Measurements from ENCODE around the gene SEC14L5.

DNA sequence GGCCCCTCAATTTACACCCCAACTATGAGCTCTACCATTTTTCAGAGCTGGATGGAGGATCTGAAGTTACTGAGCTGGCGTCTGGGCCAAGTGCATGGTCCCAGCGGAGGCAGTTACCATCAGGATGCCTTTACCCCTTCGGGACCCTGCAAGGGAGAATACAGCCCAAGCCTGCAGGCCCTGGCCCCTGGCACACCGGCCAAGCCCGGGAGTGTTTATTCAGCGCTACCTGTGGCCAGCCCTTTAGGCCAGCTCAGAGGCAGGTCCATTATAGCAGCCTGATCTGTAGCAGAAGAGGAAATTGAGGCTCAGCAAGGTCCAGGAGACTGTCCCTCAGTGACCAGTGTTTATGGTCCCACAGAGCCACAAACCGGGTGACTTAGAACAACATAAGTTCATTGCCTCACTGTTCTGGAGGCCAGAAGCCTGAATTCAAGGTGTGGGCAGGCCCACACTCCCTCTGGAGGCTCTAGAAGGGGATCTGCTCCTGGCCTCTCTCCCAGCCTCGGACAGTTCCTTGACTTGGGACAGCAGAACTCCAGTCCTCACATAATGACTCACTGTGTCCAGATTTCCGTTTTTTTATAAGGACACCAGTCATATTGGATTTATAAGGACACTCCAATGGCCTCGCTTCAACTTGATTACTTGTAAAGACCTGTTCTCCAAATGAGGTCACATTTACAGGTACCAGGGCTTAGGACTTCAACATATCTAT lies 8.8 kb downstream of the SEC14L5 start:
- TF ChIP-seq CTCF (IDR thresholded peaks at IDR 0.05) (no peak), POLR2A (IDR thresholded peaks at IDR 0.05) (no peak)
